Measurements from ENCODE around the gene CNTN2.

- TF ChIP-seq CTCF (IDR thresholded peaks at IDR 0.05): no peak
- peak in 1 of 2 donors; percentile 29 for TF ChIP-seq POLR2AphosphoS5 (IDR thresholded peaks at IDR 0.05; ENCODE audit: insufficient read depth in 1 of 2, low read depth in 1 of 2)
Measured at GRCh38 chr1:204997591-204998355, 45.2 kb upstream of the CNTN2 start.
